Mammary epithelial cell (primary cell): ENCODE results near the gene NF2.

Experiments used
- CTCF ChIP-seq, 2 donors: IDR thresholded peaks in 1 of 2; conservative IDR thresholded peaks in 1 of 2; 2 replicates each; pipeline ENCODE4 v1.5.1; 2011 to 2012; ENCODE audit warnings: inconsistent platforms in 2 of 2, low read length in 2 of 2, mild to moderate bottlenecking in 2 of 2, control low read depth in 1 of 2, low read depth in 1 of 2; ENCODE audit not compliant: insufficient read depth in 1 of 2; ENCODE audit errors: extremely low read depth in 1 of 2
- EZH2 ChIP-seq: IDR thresholded peaks from 2 replicates; pipeline ENCODE4 v1.6.1; 2012; ENCODE audit warnings: low read length, inconsistent platforms, borderline replicate concordance

- TF ChIP-seq CTCF (conservative IDR thresholded peaks at IDR 0.05 in 1 of 2, IDR thresholded peaks at IDR 0.05 in 1 of 2; ENCODE audit: extremely low read depth in 1 of 2, insufficient read depth in 1 of 2, low read depth in 1 of 2, low read length in 2 of 2): no peak
- TF ChIP-seq EZH2: no peak
These were observed 134.1 kb downstream of the NF2 start for GRCh38 chr22:29737251-29738117.
